Measurements from ENCODE around the gene SLC7A9.

Gene SLC7A9

GRCh38 chr19:32866061-32866460 is 3.5 kb downstream of the SLC7A9 start:
- Histone ChIP-seq H3K27ac (no peak overlapping the region), H3K4me3 (ENCODE audit: low read depth, low read length) (no peak overlapping the region), H3K27me3 (ENCODE audit: insufficient read depth, low read depth, severe bottlenecking) (no peaks in the 10 kb centered on the region), H3K36me3 (no peaks in the 10 kb centered on the region), H3K9me3 (ENCODE audit: severe bottlenecking) (no peaks in the 10 kb centered on the region)
- DNase-seq, result no peak
- no peak for TF ChIP-seq CTCF (IDR thresholded peaks at IDR 0.05; ENCODE audit: low read depth, low read length)

- Histone ChIP-seq H3K36me3 (no peaks in the 10 kb centered on the region), H3K4me3 (ENCODE audit: low read depth, low read length) (no peak overlapping the region), H3K27me3 (ENCODE audit: insufficient read depth, low read depth, severe bottlenecking) (no peaks in the 10 kb centered on the region), H3K9me3 (ENCODE audit: severe bottlenecking) (no peaks in the 10 kb centered on the region), H3K27ac (no peak overlapping the region)
- no peak for DNase-seq
- TF ChIP-seq CTCF (IDR thresholded peaks at IDR 0.05; ENCODE audit: low read depth, low read length), result no peak
Observed at GRCh38 chr19:32865326-32865725, 4.2 kb downstream of the SLC7A9 start.

GRCh38 chr19:32864318-32865007 is 5.1 kb downstream of the SLC7A9 start:
- Histone ChIP-seq H3K27me3 (ENCODE audit: insufficient read depth, low read depth, severe bottlenecking) (no peaks in the 10 kb centered on the region), H3K9me3 (ENCODE audit: severe bottlenecking) (no peaks in the 10 kb centered on the region), H3K4me3 (ENCODE audit: low read depth, low read length) (no peak overlapping the region), H3K27ac (no peak overlapping the region), H3K36me3 (no peaks in the 10 kb centered on the region)
- no peak for DNase-seq
- TF ChIP-seq CTCF (IDR thresholded peaks at IDR 0.05; ENCODE audit: low read depth, low read length), result no peak

- no peak for DNase-seq
- no peak overlapping the region for H3K4me3 ChIP-seq (ENCODE audit: low read depth, low read length)
- no peaks in the 10 kb centered on the region for H3K27me3 ChIP-seq (ENCODE audit: insufficient read depth, low read depth, severe bottlenecking)
- H3K9me3 ChIP-seq (ENCODE audit: severe bottlenecking), result no peaks in the 10 kb centered on the region
- TF ChIP-seq CTCF (IDR thresholded peaks at IDR 0.05; ENCODE audit: low read depth, low read length), result no peak
- no peak overlapping the region for H3K27ac ChIP-seq
- H3K36me3 ChIP-seq, result no peaks in the 10 kb centered on the region
Observed at GRCh38 chr19:32863841-32864240, 5.7 kb downstream of the SLC7A9 start.

- Histone ChIP-seq H3K27me3 (ENCODE audit: insufficient read depth, low read depth, severe bottlenecking) (no peaks in the 10 kb centered on the region), H3K27ac (no peak overlapping the region), H3K36me3 (no peaks in the 10 kb centered on the region), H3K9me3 (ENCODE audit: severe bottlenecking) (no peaks in the 10 kb centered on the region), H3K4me3 (ENCODE audit: low read depth, low read length) (no peak overlapping the region)
- no peak for DNase-seq
- no peak for TF ChIP-seq CTCF (IDR thresholded peaks at IDR 0.05; ENCODE audit: low read depth, low read length)
Observed at GRCh38 chr19:32863301-32863700, 6.3 kb downstream of the SLC7A9 start.

GRCh38 chr19:32862741-32863140 is 6.8 kb downstream of the SLC7A9 start:
- Histone ChIP-seq H3K27ac (no peak overlapping the region), H3K36me3 (no peaks in the 10 kb centered on the region), H3K9me3 (ENCODE audit: severe bottlenecking) (no peaks in the 10 kb centered on the region), H3K4me3 (ENCODE audit: low read depth, low read length) (no peak overlapping the region), H3K27me3 (ENCODE audit: insufficient read depth, low read depth, severe bottlenecking) (no peaks in the 10 kb centered on the region)
- DNase-seq, result no peak
- no peak for TF ChIP-seq CTCF (IDR thresholded peaks at IDR 0.05; ENCODE audit: low read depth, low read length)
